OCI-LY3 (cell line): Measurements from ENCODE around the gene FAM53A.

Source experiments
- H2AFZ ChIP-seq: fragments of 200-600, 300-600 bp; shearing (Covaris generic); 2 replicates; pipeline ENCODE4 v1.6.0; 2014; ENCODE audit warnings: antibody characterized with exemption, low read depth, low read length
- H3K27ac ChIP-seq: fragments of 200-600, 300-600 bp; sonication (generic); 2 replicates; pipeline ENCODE4 v1.5.1; 2014; ENCODE audit warnings: mild to moderate bottlenecking, low read length, moderate library complexity, mixed read lengths
- H3K27me3 ChIP-seq: fragments of 200-600, 300-600 bp; sonication (generic); 2 replicates; pipeline ENCODE4 v1.6.1; 2014; ENCODE audit warnings: low read depth, low read length, mixed read lengths
- H3K36me3 ChIP-seq: fragments of 200-600, 300-600 bp; sonication (generic); replicated peaks from 2 replicates; pipeline ENCODE3; 2014; ENCODE audit warnings: low read depth, low read length, mixed read lengths
- H3K4me1 ChIP-seq: fragments of 300-600, 200-600 bp; sonication (generic); 2 replicates; pipeline ENCODE4 v1.6.1; 2014; ENCODE audit warnings: low read length, mixed read lengths
- H3K4me2 ChIP-seq: fragments of 200-600, 300-600 bp; sonication (generic); 2 replicates; pipeline ENCODE4 v1.6.1; 2014; ENCODE audit warnings: low read length, mixed read lengths
- H3K4me3 ChIP-seq: fragments of 300-600, 200-600 bp; sonication (generic); 2 replicates; pipeline ENCODE4 v1.5.1; 2014; ENCODE audit warnings: antibody characterized with exemption, mild to moderate bottlenecking, low read length, moderate library complexity
- H3K79me2 ChIP-seq: fragments of 300-600, 200-600 bp; shearing (Covaris generic); 2 replicates; pipeline ENCODE4 v1.6.1; 2014; ENCODE audit warnings: mild to moderate bottlenecking, low read length, mixed read lengths
- H3K9ac ChIP-seq: fragments of 300-600, 200-600 bp; shearing (Covaris generic); 2 replicates; pipeline ENCODE4 v1.6.0; 2014; ENCODE audit warnings: mild to moderate bottlenecking, low read length, moderate library complexity
- H3K9me3 ChIP-seq: fragments of 200-600, 300-600 bp; shearing (Covaris generic); 2 replicates; pipeline ENCODE4 v1.6.1; 2014; ENCODE audit warnings: low read length, mixed read lengths; ENCODE audit not compliant: insufficient read depth
- H4K20me1 ChIP-seq: fragments of 200-600, 300-600 bp; sonication (generic); 2 replicates; pipeline ENCODE4 v1.6.1; 2016; ENCODE audit warnings: low read length, mixed read lengths; ENCODE audit not compliant: insufficient read depth
- CTCF ChIP-seq: fragments of 200-600, 300-600 bp; sonication (generic); IDR thresholded peaks from 2 replicates; pipeline ENCODE4 v1.5.1; 2014; ENCODE audit warnings: antibody characterized with exemption, low read length, low read depth
- EZH2phosphoT487 ChIP-seq: fragments of 200-600 bp; shearing (Covaris generic); IDR thresholded peaks from 2 replicates; pipeline ENCODE4 v1.6.1; 2018; ENCODE audit warnings: antibody characterized with exemption, mixed run types, low read depth

The FAM53A gene

DNA sequence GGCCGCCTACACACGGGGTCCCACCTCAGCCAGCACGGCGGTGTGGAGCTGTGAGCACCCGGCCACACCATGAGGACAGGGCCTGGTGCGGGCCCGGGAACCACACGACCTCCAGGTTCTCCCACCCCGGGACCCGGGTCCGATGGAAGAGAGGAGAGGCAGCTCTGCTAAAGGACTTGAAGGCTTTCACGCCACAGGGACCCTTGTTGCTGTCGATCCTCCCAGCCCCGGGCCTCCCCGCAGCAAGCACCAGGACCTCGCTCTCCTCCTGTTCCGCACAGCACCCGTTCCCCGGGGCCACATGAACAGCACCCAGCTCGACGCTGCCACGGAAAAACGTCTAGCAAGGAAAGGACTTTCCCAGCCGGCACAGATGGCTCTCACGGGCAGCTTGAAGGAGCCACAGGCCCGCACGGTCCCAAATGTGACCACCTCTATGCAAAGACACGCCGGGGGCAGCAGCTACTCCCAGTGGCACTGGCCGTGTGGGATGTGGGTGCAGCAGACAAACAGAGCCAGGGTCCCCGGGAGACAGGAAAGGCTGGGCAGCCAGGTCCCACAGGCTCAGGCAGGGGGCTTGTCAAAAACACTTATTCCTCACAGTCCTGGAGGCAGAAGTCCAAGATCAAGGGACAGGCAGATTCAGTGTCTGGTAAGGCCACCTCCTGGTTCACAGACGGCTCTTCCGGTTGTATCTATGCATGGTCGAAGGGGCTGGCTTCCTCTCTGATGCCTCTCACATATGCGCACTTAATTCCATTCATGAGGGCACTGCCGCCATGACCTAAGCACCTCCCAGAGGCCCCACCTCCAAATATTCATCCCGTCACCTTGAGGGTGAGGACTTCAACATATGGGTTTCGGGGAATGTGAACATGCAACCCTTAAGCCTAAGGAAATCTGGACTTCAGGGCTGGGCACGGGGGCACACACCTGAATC, 24.7 kb downstream of the FAM53A start:
- H3K9ac ChIP-seq, result no peak overlapping the region

GRCh38 chr4:1658581-1658980, 25.5 kb downstream of the FAM53A start:
- no peaks in the 10 kb centered on the region for H4K20me1 ChIP-seq
- no peak overlapping the region for H3K4me2 ChIP-seq
- H3K4me1 ChIP-seq, result no peaks in the 10 kb centered on the region
- H3K9ac ChIP-seq, result no peak overlapping the region
- H2AFZ ChIP-seq, result no peak overlapping the region
- no peaks in the 10 kb centered on the region for H3K9me3 ChIP-seq
- no peaks in the 10 kb centered on the region for H3K27me3 ChIP-seq
- TF ChIP-seq CTCF (no peak), EZH2phosphoT487 (no peak)
- H3K4me3 ChIP-seq, result no peak overlapping the region
- H3K79me2 ChIP-seq, result no peaks in the 10 kb centered on the region
- no peaks in the 10 kb centered on the region for H3K36me3 ChIP-seq
- H3K27ac ChIP-seq, result no peak overlapping the region

More for the DNA sequence above, 24.7 kb downstream of the FAM53A start:
- Histone ChIP-seq H3K9me3 (no peaks in the 10 kb centered on the region), H3K79me2 (no peaks in the 10 kb centered on the region), H4K20me1 (no peaks in the 10 kb centered on the region), H3K4me2 (no peak overlapping the region), H3K27ac (no peak overlapping the region), H2AFZ (no peak overlapping the region), H3K27me3 (no peaks in the 10 kb centered on the region), H3K4me1 (no peaks in the 10 kb centered on the region), H3K4me3 (no peak overlapping the region), H3K36me3 (no peaks in the 10 kb centered on the region)
- no peak for TF ChIP-seq CTCF
- no peak for TF ChIP-seq EZH2phosphoT487

DNA sequence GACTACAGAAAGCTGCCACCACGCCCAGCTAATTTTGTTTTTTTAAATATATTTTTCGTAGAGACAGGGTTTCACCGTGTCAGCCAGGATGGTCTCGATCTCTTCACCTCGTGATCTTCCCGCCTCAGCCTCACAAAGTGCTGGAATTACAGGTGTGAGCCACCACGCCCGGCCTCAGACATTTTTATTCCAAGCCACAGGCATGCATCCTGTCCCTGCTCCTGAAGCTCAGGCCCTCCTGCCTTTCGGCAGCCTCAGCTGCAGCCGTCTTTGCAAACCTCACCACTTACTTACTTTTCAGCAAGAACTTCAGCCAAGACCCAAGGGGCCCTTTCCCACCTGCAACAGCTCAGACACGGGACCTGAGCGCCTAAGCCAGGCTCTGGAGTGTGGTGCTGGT, 26.0 kb downstream of the FAM53A start:
- no peaks in the 10 kb centered on the region for H3K79me2 ChIP-seq
- H4K20me1 ChIP-seq, result no peaks in the 10 kb centered on the region
- H3K27ac ChIP-seq, result no peak overlapping the region
- no peaks in the 10 kb centered on the region for H3K27me3 ChIP-seq
- no peaks in the 10 kb centered on the region for H3K9me3 ChIP-seq
- no peaks in the 10 kb centered on the region for H3K36me3 ChIP-seq
- no peak overlapping the region for H3K4me2 ChIP-seq
- TF ChIP-seq EZH2phosphoT487 (no peak), CTCF (no peak)
- no peaks in the 10 kb centered on the region for H3K4me1 ChIP-seq
- H3K4me3 ChIP-seq, result no peak overlapping the region
- no peak overlapping the region for H2AFZ ChIP-seq
- no peak overlapping the region for H3K9ac ChIP-seq

DNA sequence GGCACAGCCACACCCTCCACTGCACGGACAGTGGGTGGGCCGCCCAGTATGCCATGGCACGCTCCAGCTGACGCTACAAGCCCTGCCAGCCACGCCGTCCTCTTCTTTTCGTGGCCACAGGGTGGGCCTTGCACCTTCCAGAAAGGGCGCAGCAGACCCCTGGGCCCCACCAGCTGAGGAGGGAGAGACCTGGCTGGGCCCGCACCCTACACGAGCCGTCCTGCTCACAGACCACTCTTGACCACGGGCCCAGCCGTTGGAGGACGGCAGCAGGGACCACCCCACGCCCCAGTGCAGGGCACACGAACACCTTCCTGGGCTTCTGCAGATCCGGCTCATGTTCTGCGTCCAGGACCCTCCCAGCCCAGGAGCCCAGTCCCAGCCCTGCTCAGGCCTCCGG, 27.1 kb downstream of the FAM53A start:
- no peaks in the 10 kb centered on the region for H3K79me2 ChIP-seq
- no peaks in the 10 kb centered on the region for H3K36me3 ChIP-seq
- no peaks in the 10 kb centered on the region for H3K4me1 ChIP-seq
- H3K4me3 ChIP-seq, result no peak overlapping the region
- H4K20me1 ChIP-seq, result no peaks in the 10 kb centered on the region
- no peak overlapping the region for H3K4me2 ChIP-seq
- no peak overlapping the region for H3K9ac ChIP-seq
- TF ChIP-seq CTCF (no peak), EZH2phosphoT487 (no peak)
- no peak overlapping the region for H2AFZ ChIP-seq
- no peaks in the 10 kb centered on the region for H3K27me3 ChIP-seq
- no peak overlapping the region for H3K27ac ChIP-seq
- H3K9me3 ChIP-seq, result no peaks in the 10 kb centered on the region
